Activated CD8-positive, alpha-beta memory T cell treated with anti-CD3 and anti-CD28 coated beads for 48 hours (primary cell): ENCODE data around the gene ZFP1.

ENCODE experiments used
- DNase-seq, 3 experiments: peaks; one replicate each; pipeline ENCODE4 v3.0.0-alpha.2; 2020; ENCODE audit warnings: low read depth in 2 of 3, low spot score in 2 of 3

Gene ZFP1

DNA sequence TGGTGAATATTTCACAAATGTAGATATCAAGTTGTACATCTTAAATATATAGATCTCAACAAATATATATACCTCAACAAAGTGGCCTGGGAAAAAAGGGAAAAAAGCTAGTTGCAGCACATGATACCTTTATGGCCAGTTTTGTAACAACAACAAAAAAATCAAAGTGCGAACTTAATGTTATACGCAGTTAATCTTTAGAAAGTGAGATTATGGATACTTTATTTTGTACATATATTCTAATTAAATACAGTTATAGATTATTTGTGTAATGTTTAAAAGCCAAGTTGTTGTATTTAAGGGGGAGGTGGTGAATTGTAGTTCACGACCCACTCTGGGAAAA, 385 bp upstream of the ZFP1 start:
- no peak for DNase-seq

DNA sequence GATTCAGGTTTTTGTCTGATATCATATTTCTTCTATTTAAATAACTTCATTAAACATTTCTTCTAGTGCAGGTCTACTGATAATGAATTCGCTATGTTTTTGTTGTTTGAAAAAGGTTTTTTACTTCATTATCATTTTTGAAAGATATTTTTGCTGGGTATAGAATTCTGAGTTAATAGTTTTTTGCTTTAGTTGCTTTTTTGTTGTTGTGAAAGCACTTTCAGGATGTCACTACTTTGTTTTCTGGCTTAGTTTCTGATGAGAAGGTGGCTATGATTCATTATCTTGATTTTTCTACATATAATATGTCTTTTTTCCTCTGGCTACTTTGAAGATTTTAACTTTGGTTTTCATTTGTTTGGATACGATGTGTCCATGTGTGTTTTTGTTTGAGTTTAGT, 3.5 kb downstream of the ZFP1 start:
- DNase-seq = no peak

DNA sequence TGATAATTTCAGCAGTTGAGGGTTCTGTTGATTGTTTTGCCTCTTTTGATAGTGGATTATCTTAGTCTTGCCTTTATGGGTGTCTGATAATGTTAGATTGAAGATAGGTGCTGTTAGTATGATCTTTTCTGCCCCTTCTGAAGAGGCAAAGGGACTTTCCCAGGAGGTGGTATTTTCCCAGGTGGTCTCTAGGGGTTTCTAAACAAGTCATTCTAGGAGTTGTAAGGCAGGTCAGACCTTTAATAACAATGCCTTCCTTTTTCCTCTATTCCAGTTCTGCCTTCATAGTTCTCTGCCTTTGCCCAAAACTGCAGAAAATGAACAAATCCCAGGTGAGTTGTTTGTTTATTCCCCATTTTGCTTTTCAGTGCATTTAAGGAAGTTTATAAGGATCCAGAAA, 4.3 kb downstream of the ZFP1 start:
- no peak for DNase-seq

DNA sequence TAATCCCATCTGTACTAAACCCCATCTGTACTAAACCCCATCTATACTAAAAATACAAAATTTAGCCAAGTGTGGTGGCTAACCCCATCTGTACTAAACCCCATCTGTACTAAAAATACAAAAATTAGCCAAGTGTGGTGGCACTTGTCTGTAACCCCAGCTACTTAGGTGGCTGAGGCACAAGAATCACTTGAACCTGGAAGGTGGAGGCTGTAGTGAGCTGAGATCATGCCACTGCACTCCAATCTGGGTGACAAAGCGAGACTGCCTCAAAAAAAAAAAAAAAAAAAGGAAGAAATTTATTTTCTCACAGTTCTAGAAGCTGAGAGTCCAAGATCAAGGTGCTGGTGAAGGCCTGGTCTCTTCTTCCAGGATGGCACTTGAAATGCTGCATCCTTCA, 12.1 kb downstream of the ZFP1 start:
- no peak for DNase-seq

DNA sequence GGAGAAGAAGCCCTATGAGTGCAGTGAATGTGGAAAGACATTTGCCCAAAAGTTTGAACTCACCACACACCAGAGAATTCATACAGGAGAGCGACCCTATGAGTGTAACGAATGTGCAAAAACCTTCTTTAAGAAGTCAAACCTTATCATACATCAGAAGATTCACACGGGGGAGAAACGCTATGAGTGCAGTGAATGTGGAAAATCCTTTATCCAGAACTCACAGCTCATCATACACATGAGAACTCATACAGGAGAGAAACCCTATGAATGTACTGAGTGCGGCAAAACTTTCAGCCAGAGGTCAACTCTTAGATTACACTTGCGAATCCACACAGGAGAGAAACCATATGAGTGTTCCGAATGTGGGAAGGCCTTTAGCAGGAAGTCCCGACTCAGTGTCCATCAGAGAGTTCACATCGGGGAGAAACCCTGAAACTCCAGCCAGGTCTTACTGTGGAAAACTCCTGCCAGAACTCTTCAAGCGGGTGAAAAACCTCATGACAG, 21.6 kb downstream of the ZFP1 start:
- no peak for DNase-seq

DNA sequence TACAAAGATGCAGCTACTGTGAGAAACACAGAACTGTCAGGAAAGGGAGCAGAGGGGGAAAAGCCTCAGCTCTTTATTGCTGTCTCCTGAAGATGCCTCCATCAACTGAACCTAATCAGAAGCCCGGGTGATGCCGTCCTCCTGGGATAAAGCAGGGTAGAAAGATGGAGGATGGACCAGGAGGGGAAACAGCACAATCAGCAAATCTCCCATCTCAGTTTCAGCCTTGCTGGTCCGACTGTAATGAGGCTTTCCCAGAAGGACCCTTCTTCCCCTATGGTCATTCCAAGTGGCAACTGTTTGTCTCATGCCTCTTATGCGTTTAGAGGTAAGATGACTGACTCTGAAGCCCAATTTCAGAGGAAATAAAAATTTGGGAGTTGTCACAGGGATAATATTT, 24.3 kb downstream of the ZFP1 start:
- no peak for DNase-seq

DNA sequence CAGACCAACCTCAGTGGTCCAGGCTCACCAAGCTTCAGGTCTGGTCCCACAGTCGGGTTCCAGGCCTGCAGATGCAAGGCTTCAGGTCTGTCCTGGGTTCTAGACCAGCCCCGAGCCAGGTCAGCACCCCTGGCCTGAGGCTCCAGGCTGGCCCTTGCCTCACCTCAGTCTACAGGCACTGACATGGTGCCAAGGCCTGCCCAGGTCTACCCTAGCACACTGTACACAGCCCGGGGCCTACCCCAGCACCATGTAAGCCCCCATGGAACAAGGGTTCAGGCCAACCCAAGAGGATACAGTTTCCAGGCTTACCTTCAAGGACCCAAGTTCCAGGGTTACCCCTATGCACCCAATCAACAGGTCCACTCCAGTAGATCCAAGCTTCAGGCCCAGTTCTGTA, 26.8 kb downstream of the ZFP1 start:
- no peak for DNase-seq

DNA sequence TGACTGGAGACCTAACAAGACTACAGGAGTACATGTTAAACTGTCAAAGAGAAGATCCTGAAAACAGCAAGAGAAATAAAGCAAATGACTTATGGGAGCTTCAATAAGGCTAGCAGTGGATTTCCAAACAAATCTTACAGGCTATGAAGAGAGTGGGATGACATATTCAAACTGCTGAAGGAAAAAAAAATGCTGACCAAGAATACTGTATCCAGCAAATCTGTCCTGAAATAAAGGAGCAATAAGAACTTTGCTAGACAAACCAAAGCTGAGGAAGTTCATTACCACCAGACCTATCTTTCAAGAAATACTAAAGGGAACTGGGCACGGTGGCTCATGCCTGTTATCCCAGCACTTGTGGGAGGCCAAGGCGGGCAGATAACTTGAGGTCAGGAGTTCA, 28.6 kb downstream of the ZFP1 start:
- DNase-seq = no peak

DNA sequence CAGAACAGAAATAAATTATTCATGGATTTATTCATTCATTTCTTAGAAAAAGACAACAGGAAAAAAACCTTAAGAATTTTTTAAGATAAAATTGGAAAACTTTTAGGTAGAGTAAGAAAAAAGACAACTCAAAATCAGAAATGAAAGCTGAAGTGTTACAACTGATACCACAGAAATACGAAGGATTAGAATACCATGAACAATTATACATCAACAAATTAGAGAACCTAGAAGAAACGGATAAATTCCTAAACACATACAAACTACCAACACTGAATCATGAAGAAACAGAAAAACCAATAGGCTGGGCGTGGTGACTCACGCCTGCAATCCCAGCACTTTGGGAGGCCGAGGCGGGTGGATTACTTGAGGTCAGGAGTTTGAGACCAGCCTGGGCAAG, 30.9 kb downstream of the ZFP1 start:
- no peak for DNase-seq

DNA sequence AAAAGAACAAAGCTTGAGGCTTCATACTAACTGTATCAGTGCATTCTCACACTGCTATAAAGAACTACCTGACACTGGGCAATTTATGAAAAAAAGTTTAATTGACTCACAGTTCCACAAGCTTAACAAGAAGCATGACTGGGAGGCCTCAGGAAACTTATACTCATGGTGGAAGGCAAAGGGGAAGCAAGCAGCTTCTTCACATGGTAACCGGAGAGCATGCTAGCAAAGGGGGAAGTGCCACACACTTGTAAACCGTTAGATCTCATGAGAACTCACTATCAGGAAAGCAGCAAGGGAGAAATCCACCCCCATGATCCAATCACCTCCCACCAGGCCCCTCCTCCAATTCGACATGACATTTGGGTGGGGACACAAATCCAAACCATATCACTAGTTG, 33.3 kb downstream of the ZFP1 start:
- no peak for DNase-seq

DNA sequence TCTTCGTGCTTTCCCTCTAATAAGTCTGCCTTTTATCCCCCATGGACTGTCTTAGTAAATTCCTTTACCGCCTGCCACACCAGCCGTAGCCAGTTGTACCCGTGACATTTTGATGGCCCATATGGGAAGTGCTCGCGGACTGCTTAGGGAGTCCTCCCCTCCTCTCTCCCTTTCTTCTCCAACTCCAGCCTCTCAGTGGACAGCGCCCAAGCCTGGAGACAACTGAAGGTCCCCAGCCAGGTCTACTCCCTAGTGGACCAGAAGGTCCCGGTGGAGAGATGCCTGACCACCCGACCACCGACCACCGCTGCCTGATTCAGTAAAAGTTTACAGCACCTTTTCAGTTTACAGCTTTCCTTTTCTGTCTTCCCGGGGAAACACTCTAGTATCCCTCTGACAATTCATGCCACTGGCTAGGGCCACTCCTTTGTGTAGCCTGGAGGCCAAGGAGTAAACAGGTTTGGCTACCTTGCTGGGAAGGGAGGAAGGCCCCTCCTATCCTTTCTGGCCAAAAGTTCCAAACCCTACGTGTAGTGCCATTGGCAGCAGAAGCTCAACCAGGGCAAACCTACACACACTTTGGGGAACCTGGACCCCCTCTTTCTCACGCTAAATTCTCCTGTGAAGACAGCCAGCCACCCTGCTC, 40.6 kb downstream of the ZFP1 start:
- no peak for DNase-seq

DNA sequence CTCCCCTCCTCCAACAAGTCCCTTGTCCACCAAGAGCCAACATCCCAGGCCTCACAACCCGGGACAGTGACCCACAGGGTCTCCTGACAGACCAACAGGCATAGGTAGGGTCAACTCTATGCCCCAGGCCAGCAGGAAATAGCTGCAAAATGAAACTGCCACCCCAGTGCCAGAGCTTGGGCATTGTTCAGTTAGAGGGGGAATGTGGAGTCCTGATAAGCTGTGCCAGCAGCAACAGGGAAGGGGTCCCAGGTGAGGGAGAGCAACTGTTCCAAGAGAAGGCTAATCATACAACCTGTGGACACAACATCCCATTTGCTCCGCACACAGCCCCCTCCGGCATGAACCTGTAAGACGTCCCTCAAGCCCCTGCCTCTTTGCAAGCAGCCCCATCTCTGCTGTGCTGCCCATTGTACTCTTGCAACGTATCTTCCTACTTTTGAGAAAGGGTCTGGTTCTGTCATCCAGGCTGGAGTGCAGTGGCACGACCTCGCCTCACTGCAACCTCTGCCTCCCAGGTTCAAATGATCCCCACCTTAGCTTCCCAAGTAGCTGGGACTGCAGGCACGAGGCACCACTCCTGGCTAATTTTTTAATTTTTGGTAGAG, 41.4 kb downstream of the ZFP1 start:
- no peak for DNase-seq

DNA sequence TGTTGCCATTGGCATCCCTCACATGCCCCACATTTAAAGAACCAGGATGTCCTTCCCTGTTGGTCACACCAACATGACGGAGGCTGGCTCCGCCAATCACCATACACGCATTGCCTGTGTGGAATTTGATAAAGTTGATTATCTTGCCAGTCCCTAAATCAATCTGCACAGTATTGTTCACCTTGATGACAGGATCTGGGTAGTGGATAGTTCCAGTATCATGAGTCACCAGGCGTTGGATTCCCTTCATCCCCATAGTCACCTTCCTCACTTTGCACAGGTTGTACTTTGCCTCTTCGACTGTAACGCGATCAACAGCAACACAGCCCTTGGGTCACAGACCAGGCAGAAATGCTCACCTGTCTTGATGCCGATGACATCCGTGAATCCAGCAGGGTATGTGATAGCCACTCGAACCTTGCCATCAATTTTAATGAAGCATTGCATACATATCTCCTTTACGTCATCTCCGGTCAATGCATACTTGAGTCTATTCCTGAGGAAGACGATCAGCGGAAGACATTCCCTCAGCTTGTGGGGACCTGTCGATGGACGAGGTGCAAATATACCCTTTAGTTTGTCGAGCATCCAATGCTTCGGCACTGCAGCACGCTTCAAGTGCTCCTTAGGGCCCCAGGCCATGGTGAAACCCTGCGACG, 44.4 kb downstream of the ZFP1 start:
- DNase-seq = no peak

DNA sequence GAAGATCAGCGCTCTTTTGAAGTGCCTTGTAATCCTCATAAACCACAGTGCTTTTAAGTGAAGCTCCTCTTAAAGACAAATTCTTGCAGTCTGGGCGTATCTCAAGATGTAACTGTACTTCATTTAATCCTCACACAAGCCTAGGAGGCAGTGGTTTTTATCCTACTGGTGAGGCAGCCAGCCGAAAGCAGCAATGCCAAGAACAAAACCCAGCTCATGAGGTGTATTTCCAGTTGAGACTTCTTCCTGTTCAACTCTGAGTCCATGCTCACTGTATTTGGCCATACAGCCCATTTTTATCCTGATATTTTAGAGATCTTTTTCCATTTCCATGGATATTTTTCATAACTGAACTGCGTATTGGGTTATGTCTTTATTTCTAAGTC, 44.9 kb downstream of the ZFP1 start:
- no peak for DNase-seq

DNA sequence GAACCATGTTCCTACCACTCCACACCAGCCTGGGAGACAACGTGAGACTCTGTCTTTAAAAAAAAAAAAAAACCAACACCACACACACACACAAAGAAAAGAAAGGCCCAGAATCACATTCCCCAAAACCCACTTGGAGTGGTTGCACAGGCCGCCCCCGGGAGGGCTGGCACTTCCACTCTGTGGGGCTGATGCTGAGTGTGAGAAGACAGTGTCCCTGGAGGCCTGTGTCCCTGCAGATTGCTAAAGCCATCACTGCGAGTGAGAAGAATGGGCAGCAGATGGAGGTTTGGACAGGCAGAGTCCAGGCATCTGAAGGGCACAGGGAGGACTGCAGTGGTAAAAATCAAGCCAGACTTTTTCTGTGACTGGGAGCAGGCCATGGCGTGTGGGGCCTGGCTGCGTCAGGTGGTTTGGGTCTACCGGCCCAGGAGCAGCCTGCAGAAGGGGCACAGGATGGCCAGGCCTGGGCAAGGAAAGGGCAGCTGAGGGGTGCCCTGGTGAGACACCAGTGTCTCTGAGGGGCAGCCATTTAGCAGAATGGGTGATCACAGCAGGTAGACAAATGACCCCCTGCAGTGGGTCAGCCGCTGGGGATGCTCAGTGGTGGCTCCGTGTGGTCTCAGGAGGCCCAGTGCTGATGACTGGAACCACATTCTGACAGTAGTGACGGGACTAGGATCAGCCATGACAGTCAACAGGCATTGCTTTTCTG, 45.6 kb downstream of the ZFP1 start:
- DNase-seq = no peak

DNA sequence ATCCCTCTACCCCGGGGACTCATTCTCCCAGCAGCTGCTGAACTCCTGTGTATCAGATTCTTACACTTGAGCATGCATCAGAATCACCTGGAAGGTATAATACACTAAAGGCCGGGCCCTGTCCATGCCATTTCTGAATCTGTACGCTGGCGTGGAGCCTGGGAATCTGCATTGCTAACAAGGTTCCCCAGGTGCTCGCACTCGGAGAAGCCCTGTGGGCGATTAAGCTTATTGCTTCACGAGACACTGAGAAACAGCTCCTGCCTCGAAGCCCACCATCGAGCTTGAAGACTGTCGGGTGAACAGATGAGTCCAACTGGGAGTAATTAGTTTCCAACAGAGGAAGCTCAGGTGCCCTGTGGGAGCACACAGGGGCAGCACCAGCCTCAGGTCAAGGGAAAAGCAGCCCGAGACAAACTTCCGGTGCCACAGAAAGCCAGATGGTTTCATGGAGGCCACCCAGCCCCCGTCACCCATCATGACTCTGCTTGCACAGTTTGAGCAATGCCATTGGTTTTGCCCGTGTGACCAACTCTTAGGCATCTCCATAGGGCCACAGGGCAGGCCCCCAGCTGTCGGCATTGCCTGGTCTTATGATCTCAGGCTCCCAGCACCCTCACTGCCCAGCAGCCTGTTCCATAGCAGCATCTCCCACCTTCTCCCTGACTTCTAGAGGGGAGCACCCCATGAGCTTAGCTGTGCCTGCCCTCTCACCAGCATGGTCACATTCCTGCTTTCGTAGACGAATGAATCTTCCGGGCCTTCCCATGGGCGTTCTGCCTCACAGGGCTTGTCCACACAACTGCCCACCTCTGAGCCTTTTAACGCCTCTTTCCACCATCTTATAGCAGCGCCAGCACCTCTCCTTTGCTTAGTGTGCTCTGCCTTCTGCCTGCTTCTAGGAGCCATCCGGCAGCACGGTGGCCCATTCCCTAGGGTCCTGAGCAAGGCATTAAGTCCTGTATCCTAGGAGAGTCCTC, 47.8 kb downstream of the ZFP1 start:
- DNase-seq = no peak

DNA sequence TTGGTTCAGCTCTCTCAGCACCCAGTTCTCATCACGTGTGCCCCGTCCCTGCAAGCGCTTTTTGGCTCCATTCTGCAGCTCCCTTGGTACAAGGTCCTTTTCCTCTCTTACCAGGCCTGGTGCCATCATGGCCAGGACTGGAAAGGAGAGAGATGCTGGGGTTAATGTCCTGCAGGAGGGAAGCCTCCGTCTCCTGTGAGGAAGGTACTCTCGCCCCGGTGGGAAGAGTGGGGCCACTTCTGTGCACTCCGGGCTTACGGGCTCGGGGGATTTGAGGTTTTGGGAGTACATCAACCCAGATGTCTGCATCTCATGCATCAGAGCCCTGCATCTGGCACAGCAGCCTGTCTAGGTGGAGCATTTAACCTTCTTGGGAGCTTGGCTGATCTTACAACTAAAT, 48.5 kb downstream of the ZFP1 start:
- no peak for DNase-seq

DNA sequence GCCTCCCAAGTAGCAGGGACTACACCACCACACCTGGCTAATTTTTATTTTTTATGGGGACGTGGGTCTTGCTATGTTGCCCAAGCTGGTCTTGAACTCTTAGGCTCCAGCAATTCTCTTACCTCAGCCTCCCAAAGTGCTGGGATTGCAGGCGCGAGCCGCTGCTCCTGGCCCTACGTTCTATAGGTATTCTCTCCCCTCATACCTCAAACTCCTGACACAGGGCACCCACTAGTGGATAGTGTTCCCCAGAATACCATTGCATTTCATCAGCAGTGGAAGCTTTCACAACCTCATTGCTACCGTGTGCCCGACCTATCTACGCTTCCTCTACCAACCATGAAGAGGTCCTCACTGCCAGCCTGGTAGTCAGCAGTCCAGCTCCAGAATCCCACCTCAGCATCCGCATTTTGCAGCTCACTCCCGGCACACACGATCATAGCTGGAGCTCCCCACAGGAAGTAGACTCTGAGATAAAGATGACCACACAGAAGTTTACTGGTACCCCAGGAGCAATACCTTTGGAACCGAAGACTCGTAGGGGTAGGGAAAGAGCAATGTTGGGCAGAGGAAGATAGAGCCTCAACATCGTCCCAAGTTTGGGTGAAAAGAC, 49.3 kb downstream of the ZFP1 start:
- DNase-seq = no peak

DNA sequence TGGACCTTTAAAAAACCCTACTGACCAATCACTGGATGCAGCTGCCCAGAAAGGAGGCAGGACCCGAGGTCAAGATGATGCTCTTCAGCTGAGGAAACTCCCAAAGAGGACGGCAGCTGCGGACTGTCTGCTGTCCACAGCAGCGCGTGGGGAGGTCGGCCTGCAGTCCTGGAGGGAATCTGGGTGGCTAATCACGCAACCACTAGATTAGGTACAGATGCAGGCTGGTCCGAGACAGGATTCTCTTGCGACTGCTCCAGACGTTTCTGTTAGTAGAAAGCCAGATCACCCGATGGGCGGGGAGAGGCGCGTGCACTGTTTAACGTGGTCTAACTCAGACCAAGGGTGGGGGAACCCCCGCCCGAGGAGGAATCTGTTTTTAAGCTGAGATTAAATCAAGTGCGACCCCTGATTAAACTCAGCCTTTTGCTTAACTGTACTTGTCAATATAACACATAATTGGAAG, 49.8 kb downstream of the ZFP1 start:
- no peak for DNase-seq

DNA sequence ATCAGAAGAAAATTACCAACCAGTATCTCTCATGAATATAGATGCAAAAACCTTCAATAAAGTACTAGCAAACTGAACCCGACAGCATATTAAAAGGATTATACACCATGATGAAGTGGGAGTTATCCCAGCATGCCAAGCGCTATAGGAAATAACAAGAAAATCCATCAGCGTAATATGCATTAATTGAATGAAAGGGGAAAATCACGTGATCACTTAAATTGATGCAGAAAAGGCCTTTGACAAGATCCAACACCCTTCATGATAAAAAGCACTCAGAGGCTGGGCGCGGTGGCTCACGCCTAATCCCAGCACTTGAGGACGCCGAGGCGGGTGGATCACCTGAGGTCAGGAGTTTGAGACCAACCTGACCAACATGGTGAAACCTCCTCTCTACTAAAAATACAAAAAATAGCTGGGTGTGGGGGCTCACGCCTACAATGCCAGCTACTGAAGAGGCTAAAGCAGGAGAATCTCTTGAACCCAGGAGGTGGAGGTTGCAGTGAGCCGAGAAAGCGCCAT, 53.8 kb downstream of the ZFP1 start:
- DNase-seq = no peak
